ENCODE measurements around the gene HSPA9.

The HSPA9 gene

GRCh38 chr5:138564242-138564641 lies 11.0 kb downstream of the HSPA9 start:
- DNase-seq (ENCODE audit: low read depth in 2 of 2, low spot score in 1 of 2), result no peak

GRCh38 chr5:138563340-138564118 lies 11.7 kb downstream of the HSPA9 start:
- no peak for DNase-seq (ENCODE audit: low read depth in 2 of 2, low spot score in 1 of 2)

- DNase-seq (ENCODE audit: low read depth in 2 of 2, low spot score in 1 of 2), result no peak
These were observed 14.2 kb downstream of the HSPA9 start for GRCh38 chr5:138560971-138561370.

GRCh38 chr5:138559937-138560336 lies 15.3 kb downstream of the HSPA9 start:
- DNase-seq (ENCODE audit: low read depth in 2 of 2, low spot score in 1 of 2), result no peak

GRCh38 chr5:138557677-138558076 lies 17.5 kb downstream of the HSPA9 start:
- no peak for DNase-seq (ENCODE audit: low read depth in 2 of 2, low spot score in 1 of 2)

- no peak for DNase-seq (ENCODE audit: low read depth in 2 of 2, low spot score in 1 of 2)
These were observed 21.1 kb downstream of the HSPA9 start for GRCh38 chr5:138554143-138554542.

- no peak for DNase-seq (ENCODE audit: low read depth in 2 of 2, low spot score in 1 of 2)
These were observed 21.6 kb downstream of the HSPA9 start for GRCh38 chr5:138553437-138554095.

GRCh38 chr5:138552657-138553056 lies 22.5 kb downstream of the HSPA9 start:
- no peak for DNase-seq (ENCODE audit: low read depth in 2 of 2, low spot score in 1 of 2)

GRCh38 chr5:138549414-138549813 lies 25.8 kb downstream of the HSPA9 start:
- no peak for DNase-seq (ENCODE audit: low read depth in 2 of 2, low spot score in 1 of 2)

- no peak for DNase-seq (ENCODE audit: low read depth in 2 of 2, low spot score in 1 of 2)
These were observed 29.2 kb downstream of the HSPA9 start for GRCh38 chr5:138545919-138546562.

- no peak for DNase-seq (ENCODE audit: low read depth in 2 of 2, low spot score in 1 of 2)
These were observed 30.7 kb downstream of the HSPA9 start for GRCh38 chr5:138544181-138545134.

GRCh38 chr5:138543730-138544104 lies 31.5 kb downstream of the HSPA9 start:
- DNase-seq (ENCODE audit: low read depth in 2 of 2, low spot score in 1 of 2), result peak in 1 of 2 donors; percentile 64

GRCh38 chr5:138542956-138543729 lies 32.1 kb downstream of the HSPA9 start, which contains the start of gene ETF1:
TSS of gene ETF1 (minus strand) at chr5:138543236. CDS start at chr5:138542918, 318 bp downstream.
- DNase-seq (ENCODE audit: low read depth in 2 of 2, low spot score in 1 of 2), result peak; percentile 98 to 100

GRCh38 chr5:138542180-138542955 lies 32.8 kb downstream of the HSPA9 start:
- DNase-seq (ENCODE audit: low read depth in 2 of 2, low spot score in 1 of 2), result no peak

GRCh38 chr5:138541511-138542179 lies 33.6 kb downstream of the HSPA9 start:
- DNase-seq (ENCODE audit: low read depth in 2 of 2, low spot score in 1 of 2), result no peak

- no peak for DNase-seq (ENCODE audit: low read depth in 2 of 2, low spot score in 1 of 2)
These were observed 35.4 kb downstream of the HSPA9 start for GRCh38 chr5:138539791-138540190.

- no peak for DNase-seq (ENCODE audit: low read depth in 2 of 2, low spot score in 1 of 2)
These were observed 36.1 kb downstream of the HSPA9 start for GRCh38 chr5:138538943-138539627.

- DNase-seq (ENCODE audit: low read depth in 2 of 2, low spot score in 1 of 2), result no peak
These were observed 38.4 kb downstream of the HSPA9 start for GRCh38 chr5:138536665-138537315.
